ENCODE measurements around the gene BBOF1.
A peak's percentile ranks its signal among the peaks of the same experiment; 100 is the strongest.

BBOF1 gene

DNA sequence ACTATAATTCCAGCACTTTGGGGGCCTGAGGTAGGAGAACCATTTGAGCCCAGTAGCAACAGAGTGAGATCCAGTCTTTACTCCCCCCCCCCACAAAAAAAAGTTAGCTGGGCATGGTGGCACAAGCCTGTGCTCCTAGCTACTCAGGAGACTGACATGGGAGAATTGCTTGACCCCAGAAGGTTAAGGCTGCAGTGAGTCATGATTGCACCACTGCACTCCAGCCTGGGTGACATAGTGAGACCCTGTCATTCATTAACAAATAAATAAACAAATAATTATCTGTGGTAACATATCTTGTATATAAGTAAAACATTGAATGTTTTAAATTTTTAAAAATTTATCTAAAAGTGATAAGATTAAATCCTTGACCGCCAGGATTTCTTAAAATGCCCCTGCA, 4.8 kb upstream of the BBOF1 start:
- DNase-seq (ENCODE audit: extremely low read depth, low read depth) = no peak
- TF ChIP-seq, protein P1, sequence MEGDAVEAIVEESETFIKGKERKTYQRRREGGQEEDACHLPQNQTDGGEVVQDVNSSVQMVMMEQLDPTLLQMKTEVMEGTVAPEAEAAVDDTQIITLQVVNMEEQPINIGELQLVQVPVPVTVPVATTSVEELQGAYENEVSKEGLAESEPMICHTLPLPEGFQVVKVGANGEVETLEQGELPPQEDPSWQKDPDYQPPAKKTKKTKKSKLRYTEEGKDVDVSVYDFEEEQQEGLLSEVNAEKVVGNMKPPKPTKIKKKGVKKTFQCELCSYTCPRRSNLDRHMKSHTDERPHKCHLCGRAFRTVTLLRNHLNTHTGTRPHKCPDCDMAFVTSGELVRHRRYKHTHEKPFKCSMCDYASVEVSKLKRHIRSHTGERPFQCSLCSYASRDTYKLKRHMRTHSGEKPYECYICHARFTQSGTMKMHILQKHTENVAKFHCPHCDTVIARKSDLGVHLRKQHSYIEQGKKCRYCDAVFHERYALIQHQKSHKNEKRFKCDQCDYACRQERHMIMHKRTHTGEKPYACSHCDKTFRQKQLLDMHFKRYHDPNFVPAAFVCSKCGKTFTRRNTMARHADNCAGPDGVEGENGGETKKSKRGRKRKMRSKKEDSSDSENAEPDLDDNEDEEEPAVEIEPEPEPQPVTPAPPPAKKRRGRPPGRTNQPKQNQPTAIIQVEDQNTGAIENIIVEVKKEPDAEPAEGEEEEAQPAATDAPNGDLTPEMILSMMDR (IDR thresholded peaks at IDR 0.05; ENCODE audit: low read depth, low read length) = no peak

DNA sequence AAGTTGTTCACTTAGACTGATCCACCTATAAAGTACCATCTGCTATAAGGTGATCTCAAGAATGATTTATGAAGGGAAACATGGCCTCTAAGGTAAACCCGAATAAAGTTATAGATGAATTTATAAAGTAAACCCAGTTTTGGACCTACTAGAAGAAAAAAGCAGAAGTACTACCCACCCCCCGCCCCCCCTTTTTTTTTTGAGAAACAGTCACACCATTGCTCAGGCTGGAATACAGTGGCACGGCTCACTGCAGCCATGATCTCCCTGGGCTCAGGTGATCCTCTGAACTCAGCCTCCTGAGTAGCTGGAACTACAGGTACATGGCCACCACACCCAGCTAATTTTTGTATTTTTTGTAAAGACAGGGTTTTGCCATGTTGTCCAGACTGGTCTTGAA, 4.0 kb upstream of the BBOF1 start:
- TF ChIP-seq, protein P1 (IDR thresholded peaks at IDR 0.05; ENCODE audit: low read depth, low read length) = no peak
- no peak for DNase-seq (ENCODE audit: extremely low read depth, low read depth)

DNA sequence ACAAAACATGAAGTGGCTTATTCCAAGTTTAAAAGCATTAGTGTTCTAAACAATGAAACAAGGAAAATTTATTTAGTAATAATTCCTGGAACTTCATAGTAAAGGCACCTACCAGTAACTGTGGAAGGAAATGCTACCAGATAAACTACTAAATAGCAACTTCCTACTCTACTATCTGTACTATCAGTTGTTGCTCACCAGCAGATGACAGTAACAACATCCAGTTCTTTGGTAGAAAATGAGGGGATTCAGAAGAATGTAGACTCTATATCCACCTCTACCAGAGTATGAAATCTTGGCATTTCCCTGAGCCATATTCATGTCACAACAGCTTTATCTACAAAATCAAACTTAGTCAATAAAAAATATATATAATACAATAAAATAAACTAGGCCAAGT, 3.2 kb upstream of the BBOF1 start:
- no peak for DNase-seq (ENCODE audit: extremely low read depth, low read depth)
- TF ChIP-seq, protein P1 (IDR thresholded peaks at IDR 0.05; ENCODE audit: low read depth, low read length) = no peak

DNA sequence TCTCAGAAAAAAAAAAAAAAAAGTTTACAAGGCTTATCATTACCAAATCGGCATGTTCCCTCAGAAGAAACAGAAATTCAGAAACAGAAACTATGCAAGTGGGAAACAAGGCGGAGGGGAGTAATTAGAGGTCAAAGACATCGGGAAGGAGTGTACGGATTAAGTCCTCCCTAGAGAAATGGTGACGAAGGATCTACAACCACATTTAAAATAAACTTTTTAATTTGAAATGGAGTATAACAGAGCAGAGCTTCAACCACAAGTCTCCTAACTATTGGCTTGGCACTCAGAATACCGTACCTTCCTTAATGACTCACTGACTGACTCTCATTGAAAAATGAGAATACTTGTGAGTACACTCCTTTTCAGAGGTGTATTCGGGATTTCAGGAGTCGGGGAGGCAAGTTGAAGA, 969 bp upstream of the BBOF1 start:
- TF ChIP-seq, protein P1 (IDR thresholded peaks at IDR 0.05; ENCODE audit: low read depth, low read length) = no peak
- DNase-seq (ENCODE audit: extremely low read depth, low read depth) = peak; percentile 22

DNA sequence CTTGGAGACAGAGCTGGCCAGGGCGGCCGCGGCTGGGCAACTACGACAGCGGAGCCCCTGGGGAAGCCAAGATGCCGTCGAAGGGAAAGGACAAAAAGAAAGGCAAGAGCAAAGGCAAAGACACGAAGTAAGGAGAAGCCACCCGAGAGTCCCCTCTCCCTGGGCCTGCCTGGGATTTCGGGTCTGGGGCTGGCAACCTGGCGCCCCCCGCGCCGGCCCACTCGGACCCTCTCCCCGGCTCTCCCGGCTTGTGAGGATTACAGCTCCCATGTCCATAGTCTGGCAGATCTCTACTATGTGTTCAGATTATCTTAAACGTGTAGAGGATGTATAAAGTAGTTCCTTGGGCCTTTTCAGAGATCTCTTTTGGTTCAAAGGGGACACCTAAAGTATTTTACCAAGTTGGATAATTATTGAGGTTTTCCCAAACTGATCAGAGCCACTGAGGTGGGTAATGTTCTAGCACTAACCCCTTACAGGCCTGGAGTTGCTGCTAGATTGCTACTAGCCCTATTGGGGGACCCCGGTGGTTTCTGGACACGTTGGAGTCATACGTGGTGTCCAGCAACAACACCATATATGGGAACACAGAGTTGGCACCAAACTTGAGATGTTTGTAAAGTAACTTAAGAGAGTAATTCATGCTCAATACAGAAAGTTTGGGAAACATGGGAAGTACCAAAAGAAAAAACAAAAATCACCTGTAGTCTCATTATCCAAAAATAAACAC, 424 bp downstream of the BBOF1 start:
- TF ChIP-seq, protein P1 (IDR thresholded peaks at IDR 0.05; ENCODE audit: low read depth, low read length) = no peak
- DNase-seq (ENCODE audit: extremely low read depth, low read depth) = peak; percentile 12

DNA sequence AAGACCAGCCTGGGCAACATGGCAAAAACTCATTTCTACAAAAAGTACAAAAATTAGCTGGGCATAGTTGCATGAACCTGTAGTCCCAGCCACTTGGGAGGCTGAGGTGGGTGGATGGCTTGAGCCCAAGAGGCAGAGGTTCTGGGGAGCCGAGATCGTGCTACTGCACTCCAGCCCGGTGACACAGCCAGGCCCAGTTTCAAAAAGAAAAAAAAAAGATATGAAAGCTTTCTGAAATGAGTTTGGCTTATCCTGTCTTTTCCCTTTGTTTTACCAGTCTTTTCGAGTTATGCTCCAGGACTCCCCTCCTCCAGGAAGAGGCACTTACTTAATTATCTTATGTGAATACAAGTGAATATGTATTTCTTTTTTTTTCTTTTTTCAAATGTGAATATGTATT, 3.2 kb downstream of the BBOF1 start:
- no peak for DNase-seq (ENCODE audit: extremely low read depth, low read depth)
- TF ChIP-seq, protein P1 (IDR thresholded peaks at IDR 0.05; ENCODE audit: low read depth, low read length) = no peak

DNA sequence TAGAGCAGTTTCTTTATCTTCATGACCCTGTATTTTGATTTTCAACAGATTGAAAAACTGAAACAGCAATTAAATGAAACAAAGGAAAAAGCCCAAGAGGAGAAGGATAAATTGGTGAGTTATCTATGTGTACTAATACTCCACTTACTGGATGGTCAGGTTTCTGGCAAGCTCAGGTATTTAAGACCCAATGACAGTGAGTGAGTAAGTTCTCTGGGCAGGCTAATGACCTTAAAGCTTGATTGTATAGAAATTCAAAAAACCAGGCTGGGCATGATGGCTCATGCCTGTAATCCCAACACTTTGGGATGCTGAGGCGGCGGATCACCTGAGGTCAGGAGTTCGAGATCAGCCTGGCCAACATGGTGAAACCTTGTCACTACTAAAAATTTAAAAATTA, 10.0 kb downstream of the BBOF1 start:
- TF ChIP-seq, protein P1 (IDR thresholded peaks at IDR 0.05; ENCODE audit: low read depth, low read length) = no peak
- no peak for DNase-seq (ENCODE audit: extremely low read depth, low read depth)

Measured in AG09319 (cell line).